DMS 273 (cell line): Measurements from ENCODE around the gene TMEM217.

ENCODE experiments used
- DNase-seq: peaks from one replicate; lab custom pipeline; 2025; ENCODE audit not compliant: unreplicated experiment; lab: John Stamatoyannopoulos, UW

Gene TMEM217

DNA sequence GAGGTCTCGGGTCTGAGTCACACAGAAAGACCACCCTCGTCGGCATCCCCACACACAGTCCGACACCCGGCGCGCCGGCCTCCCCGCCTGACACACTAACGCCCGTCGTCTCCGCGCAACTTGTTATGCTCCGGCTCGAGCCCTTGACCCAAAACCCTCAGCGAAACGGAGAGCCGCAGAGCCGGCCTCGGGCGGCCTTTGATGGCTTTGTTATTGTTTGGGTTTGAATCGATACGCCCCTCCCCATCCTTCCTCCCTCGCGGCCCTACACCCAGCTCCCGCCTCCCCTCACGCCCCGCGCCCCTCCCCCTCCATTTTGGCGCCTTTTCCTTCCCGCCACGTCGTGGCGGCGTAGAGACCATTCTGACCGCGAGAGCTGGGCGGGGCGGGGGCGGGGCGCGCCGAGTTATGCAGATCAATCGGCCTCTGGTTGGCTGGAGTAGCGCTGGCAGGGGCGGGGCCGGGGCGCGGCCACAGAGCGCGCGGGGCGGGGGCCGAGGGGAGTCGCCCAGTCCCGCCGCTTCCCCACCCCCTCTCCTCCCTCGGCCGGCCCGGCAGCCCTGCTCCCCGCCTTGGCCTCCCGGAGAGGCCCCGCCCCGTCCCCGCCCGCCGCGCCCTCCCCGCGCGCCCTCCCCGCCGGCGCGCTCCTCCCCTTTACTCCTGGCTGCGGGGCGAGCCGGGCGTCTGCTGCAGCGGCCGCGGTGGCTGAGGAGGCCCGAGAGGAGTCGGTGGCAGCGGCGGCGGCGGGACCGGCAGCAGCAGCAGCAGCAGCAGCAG lies 88.3 kb downstream of the TMEM217 start, which contains the start of gene PIM1:
Gene PIM1 (plus strand): TSS at position 657 of the 777 bp plus-strand sequence. CDS start 424 bp downstream, outside the sequence.
- DNase-seq = peak; percentile 99

DNA sequence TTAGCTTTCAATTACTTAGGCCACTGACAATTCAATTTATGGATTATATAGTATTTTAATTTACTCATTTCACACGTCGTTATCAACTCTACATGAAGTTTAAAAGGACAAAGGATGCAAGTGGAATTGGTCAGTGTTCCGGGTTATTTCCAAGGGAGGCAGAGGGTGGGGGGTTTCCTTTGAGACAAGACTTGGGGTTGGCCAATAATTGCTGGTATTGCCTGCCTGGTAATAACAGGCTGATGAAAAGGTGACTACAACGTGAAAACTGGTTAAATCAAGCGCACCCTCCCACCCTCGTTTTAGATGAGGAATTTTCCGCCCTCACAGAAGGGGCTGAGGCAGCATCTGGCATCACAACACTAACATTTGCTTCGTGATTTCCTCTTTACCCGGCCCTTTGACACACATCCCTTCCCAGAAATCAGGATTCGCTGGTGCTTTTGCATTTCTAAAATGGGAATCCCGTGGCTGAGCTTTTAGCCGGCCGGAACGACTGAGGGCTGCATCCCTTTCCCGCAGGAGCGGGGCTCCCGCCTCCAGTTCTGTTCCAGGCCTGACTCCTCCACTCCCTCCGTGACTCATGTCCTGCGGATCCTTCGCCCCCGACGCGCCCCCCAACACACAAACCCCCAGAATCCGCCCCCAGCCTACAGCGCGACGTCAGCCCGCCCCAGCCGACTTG lies 89.0 kb downstream of the TMEM217 start:
- DNase-seq = peak; percentile 76

DNA sequence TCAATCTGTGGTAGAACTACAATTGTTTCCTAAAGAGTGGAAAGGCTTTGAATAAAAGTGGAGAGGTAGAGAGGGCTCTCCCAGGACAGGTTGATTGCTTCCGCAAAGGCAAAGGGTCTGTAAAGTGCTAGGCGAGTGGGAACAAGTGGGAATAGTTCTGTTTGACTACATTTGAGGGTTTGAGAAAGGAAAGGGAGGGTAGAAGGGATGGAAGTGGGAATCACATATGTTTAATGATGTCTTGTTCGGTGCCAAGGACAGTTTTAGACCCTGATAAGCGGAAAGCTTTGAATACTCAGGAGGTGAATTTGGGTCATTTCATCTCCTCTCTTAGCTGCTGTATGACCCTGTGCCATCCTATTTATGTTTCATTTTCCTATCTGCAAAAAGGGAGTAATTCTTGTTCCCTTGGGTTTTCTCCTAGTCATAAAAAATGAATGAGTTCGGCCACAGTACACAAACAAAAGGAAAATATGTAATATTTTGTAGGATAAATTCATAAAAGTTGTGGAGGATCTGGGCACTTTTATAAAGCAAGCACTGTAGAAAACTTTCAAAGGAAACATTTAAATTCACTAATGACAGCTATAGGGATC lies 89.7 kb downstream of the TMEM217 start:
- DNase-seq = no peak

DNA sequence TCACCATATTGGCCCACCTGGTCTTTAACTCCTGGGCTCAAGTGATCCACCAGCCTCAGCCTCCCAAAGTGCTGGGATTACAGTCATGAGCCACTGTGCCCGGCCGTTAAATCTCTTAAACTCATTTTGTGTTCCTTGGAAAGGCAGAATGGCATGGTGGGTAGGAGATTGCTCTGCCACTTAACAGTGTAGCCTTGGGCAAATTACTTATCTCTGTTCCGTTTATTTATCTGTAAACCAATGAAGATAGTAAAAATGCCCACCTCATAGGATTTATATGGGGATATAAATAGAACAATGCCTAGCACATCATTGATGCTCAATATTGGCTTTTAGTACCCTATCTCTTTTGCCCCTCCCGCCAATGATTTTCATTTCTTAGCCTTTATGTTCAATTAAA lies 95.2 kb downstream of the TMEM217 start:
- no peak for DNase-seq
